Effector CD8-positive, alpha-beta T cell (primary cell): ENCODE measurements around the gene CCDC63.
"Not testable (repeated sequence)": the region's sequence is repeated elsewhere in the genome, so short reads cannot be mapped to it uniquely, and the experiment has no call there.

Experiments
- DNase-seq: peaks from one replicate; lab custom pipeline; 2025; lab: John Stamatoyannopoulos, UW

CCDC63 gene

DNA sequence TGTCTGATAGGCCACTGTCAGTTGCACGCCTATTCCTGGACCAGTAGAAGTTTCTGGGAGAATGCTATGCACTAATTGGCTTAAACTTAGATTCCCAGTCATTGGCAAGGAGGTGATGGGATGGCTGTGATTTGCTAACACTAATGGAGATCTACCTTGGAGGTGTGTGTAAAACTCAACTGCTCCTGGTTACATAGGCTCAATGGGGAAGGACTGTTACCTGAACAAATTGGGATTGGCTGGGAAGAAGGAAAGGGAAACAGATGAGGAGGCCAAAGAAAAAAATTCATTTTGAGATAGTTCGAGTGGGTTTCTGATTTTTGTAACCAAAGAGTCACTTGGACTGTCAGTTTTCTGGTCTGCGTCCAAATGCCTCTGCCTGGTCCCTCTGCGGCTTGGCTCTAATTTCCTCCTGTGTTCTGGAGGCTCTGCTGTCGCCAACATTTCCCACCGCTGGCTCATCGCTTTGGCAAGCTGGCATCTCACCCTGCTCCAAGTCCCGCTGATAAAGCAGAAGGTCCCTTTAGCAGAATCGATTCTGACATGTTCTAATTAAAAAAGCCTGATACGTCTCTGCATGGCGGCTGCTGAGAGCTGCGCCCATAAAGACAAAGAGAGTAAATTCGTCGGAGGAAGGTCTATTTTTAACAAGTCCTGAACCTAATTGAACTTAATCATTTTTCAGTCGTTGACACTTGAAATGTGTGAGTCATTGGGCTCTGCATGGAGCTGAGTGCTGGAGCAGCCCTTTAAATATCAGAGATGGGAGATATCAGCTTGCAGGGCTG, 2.0 kb upstream of the CCDC63 start:
- no peak for DNase-seq

DNA sequence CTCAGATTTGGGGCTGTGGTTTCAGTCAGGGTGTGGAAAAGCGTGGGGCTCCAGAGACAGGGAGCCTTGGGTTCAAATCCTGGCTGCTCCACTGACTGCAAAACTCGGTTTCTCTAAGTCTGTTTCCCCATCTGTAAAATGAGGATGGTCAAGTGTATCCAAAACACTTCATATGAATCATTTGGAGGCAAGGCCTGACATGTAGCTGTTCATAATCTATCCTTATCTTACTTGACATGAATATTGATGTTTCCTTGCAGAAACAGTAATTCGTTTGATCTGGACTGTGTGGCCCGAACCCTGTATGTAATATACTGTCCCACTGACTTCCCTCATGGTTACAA, 1.5 kb upstream of the CCDC63 start:
- DNase-seq, result no peak

DNA sequence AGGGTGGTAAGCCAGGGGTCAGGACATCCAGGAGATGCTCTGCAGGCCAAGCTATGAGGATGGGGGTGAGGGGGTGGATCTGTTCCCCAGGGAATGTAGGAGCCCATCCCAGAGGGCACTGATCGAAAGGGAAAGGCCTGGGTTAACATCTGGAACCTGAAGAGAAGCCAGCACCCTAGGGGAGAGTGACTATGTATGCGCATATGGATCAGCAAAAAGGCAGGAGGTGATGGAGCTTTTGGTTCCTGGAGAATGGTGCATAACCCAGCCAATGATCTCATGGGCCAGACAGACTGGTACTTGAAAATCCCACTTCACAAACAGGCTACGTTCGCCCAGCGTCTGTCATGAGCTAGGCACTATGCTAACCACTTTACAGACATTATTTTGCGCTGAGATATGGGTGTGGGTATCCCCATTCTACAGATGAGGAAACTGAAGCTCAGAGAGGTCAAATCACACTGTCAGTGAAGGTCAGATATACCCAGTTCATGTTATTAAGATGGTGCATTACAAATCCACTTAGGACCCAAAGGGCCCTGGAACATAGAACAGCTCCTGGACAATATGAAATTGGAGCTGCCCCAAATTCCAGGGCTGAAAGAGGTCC, 1.6 kb downstream of the CCDC63 start:
- DNase-seq, result no peak

DNA sequence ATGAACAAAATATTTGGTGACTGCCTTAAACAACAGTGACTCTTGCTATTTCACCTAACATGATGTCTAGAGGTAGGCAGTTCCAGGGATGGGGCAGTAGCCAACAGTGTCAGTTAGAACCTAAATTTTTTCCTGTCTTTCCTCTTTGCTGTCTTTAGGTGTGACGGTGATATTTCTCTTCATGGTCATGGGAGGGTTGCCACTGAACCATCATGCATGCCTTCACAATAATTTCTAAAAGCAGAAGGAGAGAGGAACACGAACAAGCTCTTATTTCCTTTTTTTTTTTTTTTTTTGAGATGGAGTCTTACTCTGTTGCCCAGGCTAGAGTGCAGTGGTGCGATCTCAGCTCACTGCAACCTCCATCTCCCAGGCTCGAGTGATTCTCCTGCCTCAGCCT, 2.4 kb downstream of the CCDC63 start:
- DNase-seq, result no peak

DNA sequence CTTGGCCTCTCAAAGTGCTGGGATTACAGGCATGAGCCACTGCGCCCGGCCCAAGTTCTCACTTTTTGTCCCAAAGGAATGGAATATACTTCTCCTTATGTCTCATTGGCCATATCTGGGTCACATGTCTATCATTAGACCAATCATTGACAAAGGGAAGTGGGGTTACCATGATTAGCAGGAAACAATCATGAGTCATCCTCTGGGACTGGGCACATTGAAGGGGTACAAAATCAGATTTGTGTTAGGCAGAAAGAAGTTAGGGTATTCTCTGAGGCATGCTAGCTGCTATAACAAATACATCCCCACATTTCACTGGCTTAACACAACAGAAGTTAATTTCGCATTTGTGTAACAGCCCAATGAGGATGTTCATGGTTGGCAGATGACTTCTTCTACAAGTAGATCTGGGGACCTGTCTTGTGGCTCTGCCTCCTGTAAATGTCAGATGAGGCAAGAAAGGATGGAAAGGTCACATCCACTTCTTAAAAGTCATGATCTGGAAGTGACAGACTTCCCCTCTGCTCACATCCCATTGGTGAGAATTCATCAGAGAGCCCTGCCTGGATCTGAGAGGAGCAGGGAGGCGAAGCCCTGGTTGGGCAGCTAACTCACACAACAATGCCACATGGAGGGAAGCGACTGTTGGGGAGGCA, 3.1 kb downstream of the CCDC63 start:
- no peak for DNase-seq

DNA sequence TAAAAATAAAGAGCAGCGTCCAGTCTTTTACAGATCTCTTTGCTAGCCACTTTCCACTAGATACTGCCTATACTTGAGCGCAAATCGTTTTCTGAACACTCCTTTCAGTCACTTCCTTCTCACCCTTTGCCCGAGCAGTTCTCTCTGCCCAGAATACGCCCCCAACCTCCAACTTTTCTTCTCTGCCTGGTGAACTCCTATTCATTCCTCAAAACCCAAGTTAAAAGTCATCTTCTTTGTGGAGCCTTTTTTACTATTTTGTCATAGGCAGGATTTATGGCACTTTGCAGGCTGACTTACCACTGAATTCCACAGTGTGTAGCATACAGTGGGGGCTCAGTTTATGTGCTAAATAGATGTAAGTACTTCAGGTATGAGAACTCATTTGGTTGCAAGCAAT, 4.0 kb downstream of the CCDC63 start:
- no peak for DNase-seq

DNA sequence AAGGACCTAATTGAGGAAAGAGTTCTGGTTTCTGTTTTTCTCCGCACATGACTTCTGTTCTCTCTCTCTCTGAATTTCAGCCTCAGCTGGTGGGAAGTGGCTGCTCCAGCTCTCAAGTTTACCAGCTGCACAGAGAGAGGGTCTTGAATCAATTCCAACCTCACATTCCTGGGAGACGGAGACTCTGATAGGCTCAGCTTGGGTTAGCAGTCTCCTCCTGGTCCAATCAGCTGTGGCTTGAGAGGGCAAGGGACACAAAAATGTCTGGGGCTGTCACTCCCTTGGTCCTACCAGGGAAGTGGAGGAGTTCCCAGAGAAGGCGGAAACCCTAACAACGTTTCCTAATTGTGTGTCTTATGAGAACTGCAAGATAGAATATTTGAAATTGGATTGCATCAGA, 7.0 kb downstream of the CCDC63 start:
- DNase-seq, result no peak

DNA sequence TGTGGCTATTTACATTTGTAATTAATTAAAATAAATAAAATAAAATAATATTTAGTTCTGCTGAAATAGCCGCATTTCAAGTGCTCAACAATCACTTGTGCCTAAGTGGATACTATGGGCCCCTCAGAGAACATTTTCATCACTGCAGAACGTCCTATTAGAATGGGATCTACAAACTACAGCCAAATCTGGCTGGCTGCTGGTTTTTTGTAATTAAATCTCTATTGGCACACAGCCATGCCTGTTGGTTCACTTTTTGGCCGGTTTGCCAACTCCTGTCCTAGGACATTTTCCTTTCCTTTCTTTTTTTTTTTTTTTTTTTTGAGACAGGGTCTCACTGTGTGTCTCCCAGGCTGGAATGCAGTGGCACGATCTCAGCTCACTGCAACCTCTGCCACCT, 9.8 kb downstream of the CCDC63 start:
- DNase-seq, result no peak

DNA sequence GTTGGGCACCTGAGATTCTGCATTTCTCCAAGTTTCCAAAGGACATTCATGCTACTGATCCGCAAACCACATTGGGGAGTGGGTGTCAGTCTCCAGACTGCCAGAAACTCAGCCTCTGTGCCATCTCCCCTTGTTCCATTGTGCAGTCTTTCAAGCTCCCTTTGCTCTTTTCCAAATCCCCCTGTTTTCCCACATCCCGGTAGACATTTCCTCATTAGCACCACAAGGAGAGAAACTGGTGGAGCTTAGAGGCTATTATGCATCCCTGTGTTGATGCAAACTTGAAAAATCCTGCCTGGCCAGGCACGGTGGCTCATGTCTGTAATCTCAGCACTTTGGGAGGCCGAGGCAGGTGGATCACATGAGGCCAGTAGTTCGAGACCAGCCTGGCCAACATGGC, 10.7 kb downstream of the CCDC63 start:
- no peak for DNase-seq

DNA sequence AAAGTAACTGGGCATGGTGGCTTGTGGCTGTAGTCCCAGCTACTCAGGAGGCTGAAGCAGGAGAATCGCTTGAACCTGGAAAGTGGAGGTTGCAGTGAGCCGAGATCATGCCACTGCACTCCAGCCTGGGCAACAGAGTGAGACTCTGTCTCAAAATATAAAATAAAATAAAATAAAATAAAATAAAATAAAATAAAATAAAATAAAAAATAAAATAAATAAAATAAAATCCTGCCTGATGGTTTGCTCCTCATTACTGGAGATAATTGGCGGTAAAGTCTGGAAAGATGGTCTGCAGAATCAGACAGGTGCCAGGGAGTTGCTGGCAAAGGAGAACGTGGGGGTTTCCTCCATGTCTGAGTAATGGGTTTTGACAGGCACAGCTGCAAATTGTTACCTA, 11.2 kb downstream of the CCDC63 start:
- DNase-seq, result not testable (repeated sequence)

DNA sequence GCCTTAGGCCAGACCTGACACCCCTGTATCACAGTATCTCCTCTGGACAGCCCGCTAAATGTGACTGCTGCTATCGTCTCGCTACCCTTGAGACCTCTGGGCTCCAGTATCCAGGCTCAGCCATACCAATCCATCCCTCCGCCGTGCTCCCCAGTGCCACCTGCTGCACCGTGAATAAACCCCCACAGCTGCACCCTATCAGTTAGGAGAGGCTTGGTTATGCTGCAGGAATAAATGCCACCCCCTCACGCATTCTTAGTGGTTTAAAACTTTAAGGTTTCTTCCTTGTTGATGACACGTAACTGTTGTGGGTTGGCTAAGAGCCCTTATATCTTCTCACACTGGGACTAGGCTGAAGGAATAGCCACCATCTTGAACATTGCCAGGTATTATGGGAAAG, 12.1 kb downstream of the CCDC63 start:
- no peak for DNase-seq

DNA sequence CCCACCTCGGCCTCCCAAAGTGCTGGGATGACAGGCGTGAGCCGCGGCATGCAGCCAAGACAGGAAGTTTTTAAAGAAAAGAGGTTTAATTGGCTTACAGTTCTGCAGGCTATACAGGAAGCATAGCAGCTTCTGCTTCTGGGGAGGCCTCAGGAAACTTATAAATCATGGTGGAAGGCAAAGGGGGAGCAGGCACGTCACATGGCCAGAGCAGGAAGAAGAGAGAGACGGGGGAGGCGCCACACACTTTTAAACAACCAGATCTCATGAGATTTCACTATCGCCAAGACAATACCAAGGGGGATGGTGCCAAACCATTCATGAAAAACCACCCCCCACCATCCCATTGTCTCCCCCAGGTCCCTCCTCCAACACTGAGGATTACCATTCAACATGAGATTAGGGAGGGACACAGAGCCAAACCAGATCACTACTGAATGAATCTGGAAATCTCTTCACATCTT, 14.1 kb downstream of the CCDC63 start:
- DNase-seq, result no peak

DNA sequence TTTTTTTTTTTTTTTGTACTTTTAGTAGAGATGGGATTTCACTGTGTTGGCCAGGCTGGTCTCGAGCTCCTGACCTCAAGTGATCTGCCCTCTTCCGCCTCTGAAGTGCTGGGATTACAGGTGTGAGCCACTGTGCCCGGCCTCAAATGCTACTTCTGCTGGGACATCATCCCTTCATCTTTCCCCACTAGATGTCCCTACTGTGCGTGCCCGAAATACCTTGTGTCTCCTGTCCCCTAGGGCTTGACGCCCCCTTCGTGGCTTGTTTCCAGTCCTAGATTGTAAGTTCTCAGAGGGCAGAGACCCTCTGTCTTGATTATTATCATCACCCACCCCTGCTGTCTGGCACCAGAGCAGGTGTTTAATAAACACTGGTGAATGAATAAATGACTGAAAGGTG, 14.9 kb downstream of the CCDC63 start:
- no peak for DNase-seq

DNA sequence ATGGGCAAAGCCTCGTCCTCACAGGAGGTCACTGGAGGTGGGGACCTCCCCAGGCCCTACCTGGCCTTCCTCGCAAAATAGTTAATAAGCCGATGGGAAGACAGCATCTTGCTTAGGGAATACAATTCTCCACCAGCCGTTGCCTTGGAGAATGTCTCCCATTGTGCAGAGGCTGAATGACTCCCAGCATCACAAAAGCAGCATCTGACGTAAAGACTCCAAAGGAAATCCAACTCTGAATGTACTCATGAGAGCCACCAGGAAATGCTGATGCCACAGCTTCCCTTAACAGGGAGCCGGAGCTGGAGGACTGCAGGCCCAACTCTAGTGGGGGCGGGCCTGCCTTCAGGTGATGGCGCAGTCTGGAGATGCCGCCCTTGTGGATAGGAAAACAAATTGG, 15.5 kb downstream of the CCDC63 start:
- no peak for DNase-seq

DNA sequence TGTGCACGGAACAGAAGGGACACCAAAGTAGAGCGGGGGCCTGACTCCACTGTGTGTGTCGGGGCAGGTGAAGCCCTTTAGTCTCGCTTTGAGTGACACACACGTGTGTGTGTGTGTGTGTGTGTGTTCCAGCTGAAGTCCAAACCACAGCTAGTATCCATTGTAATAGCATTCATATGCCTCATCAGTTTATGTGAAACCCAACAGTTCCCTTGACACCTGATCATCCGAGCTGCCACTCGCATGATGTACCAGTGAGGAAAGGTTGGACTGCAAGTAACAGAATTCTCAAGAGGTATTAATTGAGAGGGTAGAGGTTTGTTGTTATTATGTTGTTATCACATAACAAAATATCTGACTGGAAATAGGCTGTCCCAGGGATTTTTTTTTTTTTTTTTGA, 16.4 kb downstream of the CCDC63 start:
- no peak for DNase-seq

DNA sequence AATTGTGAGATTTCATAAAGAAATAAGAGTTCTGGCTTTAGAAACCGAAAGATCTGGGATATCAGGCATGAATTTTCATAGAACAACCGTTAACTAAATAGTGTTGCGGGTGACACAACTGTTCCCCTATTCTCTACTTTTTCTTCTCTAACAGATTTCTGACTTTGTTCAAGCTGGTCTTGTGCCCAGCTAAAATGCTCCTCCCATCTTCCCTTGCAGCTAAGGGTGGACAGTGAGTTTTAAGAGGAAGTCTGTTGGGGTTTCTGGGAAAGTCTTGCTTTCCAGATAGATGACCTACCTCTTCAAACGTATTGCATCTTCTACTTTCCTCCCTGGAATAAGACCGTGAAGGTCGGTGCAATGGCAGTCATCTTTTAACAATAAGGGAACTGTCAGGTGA, 18.7 kb downstream of the CCDC63 start:
- DNase-seq, result no peak

DNA sequence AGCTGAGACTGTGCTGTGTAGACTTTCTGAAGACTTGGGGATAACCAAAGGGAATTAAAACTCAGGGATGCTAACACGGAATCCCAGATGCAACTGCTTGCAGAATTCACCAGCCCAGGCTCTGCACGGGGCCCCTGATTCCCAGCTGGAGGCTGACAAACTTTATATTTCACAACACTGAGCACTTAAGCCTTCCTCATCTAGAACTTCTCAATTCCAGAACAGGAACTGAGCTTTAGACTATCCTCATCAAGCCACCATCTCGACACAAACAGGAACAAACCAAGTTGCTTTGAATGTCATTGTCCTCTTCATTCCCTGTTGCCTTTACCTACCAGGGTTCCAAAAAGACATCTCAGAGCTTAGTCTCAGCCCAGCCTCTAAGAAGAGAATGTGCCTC, 22.2 kb downstream of the CCDC63 start:
- no peak for DNase-seq

DNA sequence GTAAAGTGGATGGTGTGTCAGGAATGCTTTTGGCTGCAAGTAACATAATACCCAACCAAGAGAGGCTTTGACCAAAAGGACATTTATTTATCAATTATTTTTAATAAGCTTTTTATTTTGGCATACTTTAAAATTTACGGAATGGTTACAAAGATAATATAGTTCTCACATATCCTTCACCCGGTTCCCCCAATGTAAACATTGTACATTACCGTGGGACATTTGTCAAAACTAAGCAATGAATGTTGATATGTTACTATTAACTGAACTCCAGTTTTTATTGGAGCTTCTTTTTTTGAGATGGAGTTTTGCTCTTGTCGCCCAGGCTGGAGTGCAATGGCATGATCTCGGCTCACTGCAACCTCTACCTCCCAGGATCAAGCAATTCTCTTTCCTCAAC, 23.0 kb downstream of the CCDC63 start:
- no peak for DNase-seq

DNA sequence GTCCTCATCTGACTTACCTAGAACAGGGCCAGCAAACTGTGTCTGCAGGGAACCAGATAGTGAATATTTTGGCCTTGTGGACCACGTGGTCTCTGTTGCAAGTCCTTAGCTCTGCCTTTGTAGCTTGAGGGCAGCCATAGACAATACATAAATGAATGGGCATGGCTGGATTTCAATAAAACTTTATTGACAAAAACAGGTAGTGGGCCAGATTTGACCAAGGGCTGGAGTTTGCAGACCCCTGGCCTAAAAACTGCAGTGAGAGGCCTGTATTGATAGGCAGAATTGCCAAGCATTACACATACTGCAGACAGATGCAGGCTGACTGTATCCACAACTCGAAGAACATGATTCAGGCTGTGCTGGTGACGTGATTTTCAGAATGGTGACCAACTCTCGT, 25.3 kb downstream of the CCDC63 start:
- DNase-seq, result no peak

DNA sequence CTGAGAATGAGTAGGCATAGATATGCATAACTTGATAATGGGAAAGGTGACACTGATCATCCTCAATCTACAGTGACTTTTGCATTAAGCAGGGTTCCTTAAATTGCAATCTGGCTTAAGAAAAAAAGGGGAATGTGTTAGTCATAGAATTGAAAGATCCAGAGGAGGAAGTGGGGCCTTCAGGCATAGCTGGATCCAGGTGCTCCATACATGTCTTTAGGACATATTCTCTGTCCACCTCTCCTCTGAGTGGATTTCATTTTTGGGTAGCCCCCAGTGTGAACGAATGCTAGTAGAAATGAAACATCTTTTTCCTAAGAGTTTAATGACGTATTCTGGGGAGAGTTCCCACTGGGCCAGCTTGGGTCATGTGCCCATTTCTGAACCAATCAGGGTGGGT, 27.6 kb downstream of the CCDC63 start:
- no peak for DNase-seq

DNA sequence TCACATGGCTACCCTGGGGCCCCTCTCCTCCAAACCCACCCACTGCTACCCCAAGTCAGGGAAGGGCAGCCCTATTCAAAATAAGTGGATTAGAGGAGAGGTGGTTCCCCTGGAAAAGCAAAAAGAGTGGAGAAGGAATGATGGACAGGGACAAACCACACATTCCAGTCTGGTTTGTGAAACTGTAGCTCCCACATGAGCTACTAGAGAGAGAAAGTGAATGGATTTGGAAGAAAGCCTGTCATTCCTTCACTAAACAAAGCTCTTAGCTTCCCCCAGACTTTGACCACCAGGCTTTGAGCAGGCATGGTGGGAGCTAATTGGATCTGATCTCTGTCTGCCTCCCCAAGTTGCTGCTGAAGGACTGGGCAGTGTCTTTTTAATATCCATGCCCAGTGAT, 28.0 kb downstream of the CCDC63 start:
- DNase-seq, result no peak

DNA sequence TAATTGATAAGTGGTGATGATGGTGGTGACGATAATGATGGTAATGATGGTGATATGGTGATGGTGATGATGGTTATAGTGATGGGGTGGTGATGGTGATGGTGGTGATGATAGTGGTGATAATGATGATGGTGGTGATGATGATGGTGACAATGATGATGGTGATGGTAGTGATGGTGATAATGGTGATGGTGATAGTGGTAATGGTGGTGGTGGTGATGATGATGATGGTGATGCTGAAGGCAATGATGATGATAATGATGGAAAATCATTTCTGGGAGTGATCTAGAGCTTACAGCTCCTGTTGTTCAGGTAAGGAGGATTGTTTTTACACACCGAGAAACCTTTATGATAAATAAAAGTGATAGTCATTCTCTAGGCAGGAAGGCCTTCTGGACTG, 33.9 kb downstream of the CCDC63 start:
- no peak for DNase-seq

DNA sequence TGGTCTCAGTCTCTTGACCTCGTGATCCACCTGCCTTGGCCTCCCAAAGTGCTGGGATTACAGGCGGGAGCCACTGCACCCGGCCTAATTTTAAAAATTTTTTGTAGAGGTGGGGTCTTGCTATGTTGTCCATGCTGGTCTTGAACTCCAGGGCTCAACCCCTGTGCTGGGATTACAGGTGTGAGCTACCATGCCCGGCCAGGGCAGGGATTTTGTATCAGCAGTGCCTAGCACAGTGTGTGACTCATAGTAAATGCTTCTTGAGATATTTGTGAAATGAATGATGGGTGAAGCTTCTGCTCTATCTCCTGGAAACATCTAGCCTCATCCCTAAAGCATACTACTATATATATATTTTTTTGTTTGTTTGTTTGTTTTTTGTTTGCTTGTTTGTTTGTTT, 36.5 kb downstream of the CCDC63 start:
- no peak for DNase-seq
